ENCODE results near the gene DDIT4.
"Not testable (repeated sequence)": the region's sequence is repeated elsewhere in the genome, so short reads cannot be mapped to it uniquely, and the experiment has no call there.

Gene DDIT4

DNA sequence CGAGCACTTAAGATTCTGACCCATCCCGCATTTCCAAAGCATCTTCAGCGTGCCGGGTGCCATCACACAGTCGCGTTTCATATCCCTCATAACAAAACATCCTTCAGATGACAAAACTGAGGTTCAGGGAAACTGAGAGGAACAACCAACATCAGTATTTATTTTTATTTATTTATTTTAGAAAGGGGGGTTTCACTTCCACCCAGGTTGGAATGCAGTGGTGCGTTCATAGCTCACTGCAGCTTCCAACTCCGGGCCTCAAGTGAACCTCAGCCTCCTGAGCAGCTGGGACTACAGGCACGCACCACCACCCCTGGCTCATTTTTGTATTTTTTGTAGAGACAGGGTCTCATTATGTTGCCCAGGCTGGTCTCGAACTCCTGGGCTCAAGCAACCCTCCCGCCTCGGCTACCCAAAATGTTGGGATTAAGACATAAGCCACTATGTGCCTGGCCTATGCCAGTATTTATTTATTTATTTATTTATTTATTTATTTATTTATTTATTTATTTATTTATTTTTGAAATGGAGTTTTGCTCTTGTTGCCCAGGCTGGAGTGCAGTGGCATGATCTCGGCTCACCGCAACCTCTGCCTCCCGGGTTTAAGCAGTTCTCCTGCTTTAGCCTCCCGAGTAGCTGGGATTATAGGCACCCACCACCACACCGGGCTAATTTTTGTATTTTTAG lies 24.4 kb upstream of the DDIT4 start:
- DNase-seq = not testable (repeated sequence)

DNA sequence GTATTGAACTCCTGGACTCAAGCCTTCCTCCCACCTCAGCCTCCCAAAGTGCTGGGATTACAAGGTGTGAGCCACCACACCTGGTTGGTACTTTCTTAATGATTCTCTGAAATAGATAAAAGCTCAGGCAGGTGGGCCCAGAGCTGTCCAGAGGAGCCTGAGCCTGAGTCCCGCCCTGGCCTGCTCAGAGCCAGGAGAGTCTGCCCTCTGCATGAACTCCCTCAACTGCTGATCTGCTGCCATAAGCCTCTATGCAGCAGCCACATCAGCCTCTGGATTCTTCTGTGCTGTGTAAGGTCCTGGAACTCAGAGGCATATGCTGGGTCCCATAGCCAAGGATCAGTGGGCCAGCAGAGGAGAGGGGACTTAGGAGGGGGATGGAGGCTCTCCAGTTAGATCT lies 23.1 kb upstream of the DDIT4 start:
- no peak for DNase-seq

GRCh38 chr10:72251635-72252034 lies 22.1 kb upstream of the DDIT4 start:
- no peak for DNase-seq

DNA sequence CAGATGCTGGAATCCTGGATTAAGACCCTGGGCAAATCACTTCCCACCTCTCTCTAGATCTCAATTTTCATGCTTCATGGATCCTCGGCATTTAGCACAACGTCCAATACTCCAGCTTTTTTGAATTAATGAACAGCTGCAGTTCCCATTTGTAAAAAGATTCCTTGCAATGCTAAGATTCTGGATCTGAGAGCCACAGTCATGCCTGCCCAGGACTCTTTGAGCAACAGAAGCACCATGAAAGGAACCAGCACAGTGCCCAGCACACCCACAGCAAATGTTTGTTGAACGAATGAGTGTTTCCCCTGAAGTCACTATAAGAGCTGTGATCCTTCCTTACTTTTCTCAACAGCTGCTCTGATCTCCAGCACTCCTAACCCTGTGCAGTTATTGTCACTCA lies 20.8 kb upstream of the DDIT4 start:
- DNase-seq = no peak

DNA sequence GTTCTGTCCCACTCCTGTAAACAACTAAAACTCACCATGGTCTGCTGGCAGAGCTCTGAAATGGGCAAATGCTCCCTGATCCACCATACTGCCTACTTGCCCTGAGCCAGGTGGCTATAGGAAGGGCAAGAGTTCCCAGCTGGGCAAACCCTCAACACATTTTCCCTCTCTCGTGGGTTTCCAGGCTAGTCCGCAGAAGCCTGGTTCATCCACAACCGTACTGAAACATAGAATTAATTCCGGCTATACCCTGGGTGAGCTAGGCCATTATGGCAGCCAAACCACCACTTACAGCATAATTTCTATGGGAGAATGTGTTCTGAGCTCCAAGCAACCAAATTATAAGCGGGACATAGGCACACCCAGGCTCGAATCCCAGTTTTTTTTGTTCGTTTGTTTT lies 20.1 kb upstream of the DDIT4 start:
- DNase-seq = no peak

DNA sequence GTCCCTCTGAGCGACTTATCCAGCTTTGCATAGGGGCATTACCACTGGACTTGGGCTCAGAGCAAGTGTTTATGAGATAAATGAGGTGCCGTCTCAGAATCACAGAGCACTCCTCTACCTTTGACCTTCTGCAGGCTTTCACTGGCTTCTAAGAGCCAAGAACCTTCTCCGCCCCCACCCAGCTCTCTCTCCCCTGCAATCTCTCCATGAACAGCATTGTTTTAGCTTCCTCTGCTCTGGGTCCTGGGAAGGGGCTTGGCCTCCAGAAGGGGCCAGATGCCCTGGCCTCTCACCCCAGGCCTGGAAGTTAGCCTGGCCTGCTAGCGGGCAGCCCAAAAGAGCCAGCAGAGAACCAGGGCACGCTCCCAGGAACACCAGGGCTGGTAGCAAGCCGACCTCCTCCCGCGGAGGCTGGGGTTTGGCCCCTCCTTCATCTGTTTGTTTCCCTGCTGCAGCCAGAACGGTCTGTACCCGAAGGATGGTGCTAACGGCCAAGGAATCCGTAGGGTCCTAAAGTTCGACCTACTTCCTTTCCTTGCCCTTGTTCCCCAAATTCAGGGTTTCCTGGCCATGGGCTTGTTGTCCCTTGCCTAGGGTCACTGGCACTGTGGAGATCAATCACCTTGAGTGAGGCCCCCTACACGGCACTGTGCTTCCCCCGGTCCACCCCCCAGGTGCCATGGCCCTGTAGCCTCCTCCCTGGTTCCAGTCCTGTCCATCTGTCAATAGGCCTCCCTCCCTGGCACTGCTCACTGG lies 18.7 kb upstream of the DDIT4 start:
- peak; percentile 70 for DNase-seq

DNA sequence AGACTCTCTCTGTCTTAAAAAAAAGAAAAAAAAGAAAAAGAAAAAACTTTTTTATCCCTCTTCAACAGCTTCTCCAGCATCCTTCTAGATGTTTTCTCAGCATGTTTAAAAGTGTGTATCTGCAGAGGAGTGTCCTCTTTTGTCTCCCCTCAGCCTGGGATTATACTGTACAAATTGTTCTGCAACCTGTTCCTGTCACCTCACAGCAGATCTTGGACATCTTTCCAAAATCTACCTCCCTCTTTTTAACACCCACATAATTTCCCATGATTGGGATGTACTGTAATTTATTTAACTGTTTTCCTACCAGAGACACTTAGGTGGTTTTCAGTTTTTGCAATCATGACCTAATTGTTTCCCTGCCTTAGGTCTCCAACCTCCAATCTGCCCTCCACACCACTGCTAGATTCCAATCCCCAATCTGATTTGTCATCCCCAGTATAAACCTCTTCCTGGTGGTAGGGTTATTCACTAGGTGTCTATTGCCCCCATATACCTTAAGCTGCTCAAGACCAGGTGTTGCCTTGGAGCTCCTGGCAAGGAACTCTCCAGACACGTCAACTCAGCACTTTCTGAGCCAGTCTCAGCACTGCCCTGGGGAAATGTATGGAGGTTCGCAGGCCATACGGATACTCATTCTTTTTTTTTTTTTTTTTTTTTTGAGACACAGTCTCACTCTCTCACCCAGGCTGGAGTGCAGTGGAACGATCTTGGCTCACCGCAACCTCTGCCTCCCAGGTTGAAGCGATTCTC lies 17.6 kb upstream of the DDIT4 start:
- no peak for DNase-seq

GRCh38 chr10:72257051-72257892 lies 16.5 kb upstream of the DDIT4 start:
- no peak for DNase-seq

- DNase-seq = no peak
These were observed 15.1 kb upstream of the DDIT4 start for GRCh38 chr10:72258617-72259016.

- DNase-seq = no peak
These were observed 14.1 kb upstream of the DDIT4 start for GRCh38 chr10:72259491-72260238.

DNA sequence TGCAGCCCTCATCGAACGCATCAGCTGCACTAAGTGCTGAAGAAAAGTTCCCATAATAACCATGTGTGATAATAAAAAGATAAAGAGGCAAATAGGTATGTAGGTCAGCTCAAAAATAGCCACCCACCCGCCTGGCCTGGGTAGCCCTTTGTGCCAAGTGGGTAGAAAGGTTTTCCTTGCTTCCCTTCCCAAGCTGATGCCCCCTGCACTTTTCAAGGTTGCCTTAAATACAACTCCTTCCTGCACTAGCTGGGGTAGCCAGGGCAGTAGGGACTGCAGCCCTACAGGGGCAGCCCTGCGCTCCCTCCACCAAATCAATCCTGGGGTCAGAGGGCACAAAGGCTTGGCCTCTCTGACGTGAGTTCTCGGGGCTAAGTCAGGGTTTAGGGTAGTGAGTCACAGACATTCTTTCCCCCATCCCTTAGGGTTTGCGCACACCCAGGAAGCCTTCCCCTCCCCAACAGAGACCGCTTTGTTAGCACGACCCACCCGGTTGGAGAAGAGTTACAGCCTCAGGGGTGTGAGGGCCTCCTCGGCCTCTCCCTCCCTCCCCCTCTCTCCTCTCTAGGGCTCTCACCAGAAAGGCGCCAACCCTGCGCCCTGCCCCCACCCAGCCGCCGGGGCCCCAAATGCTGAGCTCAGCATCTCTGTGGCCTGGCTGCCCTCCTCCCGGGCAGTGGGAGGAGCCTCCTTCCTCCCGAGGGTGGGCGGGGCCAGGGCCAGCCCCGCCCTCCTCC lies 13.3 kb upstream of the DDIT4 start:
- DNase-seq = no peak

GRCh38 chr10:72260976-72261783 lies 12.5 kb upstream of the DDIT4 start:
- peak; percentile 82 for DNase-seq

- no peak for DNase-seq
These were observed 11.8 kb upstream of the DDIT4 start for GRCh38 chr10:72261784-72262404.

DNA sequence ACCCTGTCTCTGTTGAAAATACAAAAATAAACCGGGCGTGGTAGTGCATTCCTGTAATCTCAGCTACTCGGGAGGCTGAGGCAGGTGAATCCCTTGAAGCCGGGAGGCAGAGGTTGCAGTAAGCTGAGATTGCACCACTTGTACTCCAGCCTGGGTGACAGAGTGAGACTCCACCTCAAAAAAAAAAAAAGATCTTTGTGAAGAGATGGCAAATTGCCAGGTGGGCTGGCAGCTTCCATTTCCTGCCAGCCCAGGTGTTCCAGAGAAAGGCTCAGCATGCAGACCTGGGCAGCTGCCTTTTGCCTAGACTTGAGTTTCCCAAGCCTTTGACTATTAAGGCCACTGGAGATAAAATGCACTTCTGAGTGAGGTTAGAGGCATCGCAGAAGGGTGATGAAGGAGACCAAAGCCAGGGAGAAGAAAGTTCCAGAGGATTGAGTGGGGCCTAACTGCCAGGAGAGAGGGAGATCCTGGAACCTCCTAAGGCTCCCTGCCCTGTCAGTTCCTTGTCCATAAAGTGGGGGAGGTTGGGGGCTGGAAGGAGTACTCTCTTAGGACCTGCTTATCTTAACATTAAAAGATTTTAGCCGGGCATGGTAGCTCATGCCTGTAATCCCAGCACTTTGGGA lies 10.0 kb upstream of the DDIT4 start:
- peak; percentile 97 for DNase-seq

GRCh38 chr10:72264536-72264935 lies 9.2 kb upstream of the DDIT4 start:
- DNase-seq = no peak

GRCh38 chr10:72265508-72265907 lies 8.2 kb upstream of the DDIT4 start:
- no peak for DNase-seq

- no peak for DNase-seq
These were observed 7.5 kb upstream of the DDIT4 start for GRCh38 chr10:72265990-72266865.

- no peak for DNase-seq
These were observed 6.3 kb upstream of the DDIT4 start for GRCh38 chr10:72267381-72267780.

Measured in NCI-H146 (cell line).